PC-9 (cell line): ENCODE results near the gene CRADD.

Source experiments
- EZH2 ChIP-seq: fragments of 200-600 bp; sonication (generic); IDR thresholded peaks from 2 replicates; pipeline ENCODE4 v1.8.0; 2017; ENCODE audit warnings: antibody characterized with exemption, low read depth
- TF ChIP-seq, protein P1 (sequence below): fragments of 200-600 bp; sonication (generic); conservative IDR thresholded peaks from 2 replicates; pipeline ENCODE4 v1.6.1; 2017; ENCODE audit warnings: mixed run types, antibody characterized with exemption, mild to moderate bottlenecking, moderate library complexity

GRCh38 chr12:93926237-93926636, 249.1 kb downstream of the CRADD start:
- TF ChIP-seq, protein P1, sequence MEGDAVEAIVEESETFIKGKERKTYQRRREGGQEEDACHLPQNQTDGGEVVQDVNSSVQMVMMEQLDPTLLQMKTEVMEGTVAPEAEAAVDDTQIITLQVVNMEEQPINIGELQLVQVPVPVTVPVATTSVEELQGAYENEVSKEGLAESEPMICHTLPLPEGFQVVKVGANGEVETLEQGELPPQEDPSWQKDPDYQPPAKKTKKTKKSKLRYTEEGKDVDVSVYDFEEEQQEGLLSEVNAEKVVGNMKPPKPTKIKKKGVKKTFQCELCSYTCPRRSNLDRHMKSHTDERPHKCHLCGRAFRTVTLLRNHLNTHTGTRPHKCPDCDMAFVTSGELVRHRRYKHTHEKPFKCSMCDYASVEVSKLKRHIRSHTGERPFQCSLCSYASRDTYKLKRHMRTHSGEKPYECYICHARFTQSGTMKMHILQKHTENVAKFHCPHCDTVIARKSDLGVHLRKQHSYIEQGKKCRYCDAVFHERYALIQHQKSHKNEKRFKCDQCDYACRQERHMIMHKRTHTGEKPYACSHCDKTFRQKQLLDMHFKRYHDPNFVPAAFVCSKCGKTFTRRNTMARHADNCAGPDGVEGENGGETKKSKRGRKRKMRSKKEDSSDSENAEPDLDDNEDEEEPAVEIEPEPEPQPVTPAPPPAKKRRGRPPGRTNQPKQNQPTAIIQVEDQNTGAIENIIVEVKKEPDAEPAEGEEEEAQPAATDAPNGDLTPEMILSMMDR = no peak
- no peak for TF ChIP-seq EZH2
